K562 (cell line): ENCODE measurements around the gene JUNB. TPM values are rescaled to one million over a fixed set of nuclear protein-coding genes. Genes with fewer than 3 reads are reported as not detected.

Source experiments
- ARID3B ChIP-seq: fragments of 250-450 bp; sonication (Bioruptor Pico); IDR thresholded peaks from 2 replicates; pipeline ENCODE4 v1.4.0; 2020; ENCODE audit warnings: borderline replicate concordance
- CBFA2T2 ChIP-seq: fragments of 450-650 bp; conservative IDR thresholded peaks from 2 replicates; pipeline ENCODE4 v1.6.1; 2017; ENCODE audit warnings: mild to moderate bottlenecking
- CHD2 ChIP-seq: IDR thresholded peaks from 2 replicates; pipeline ENCODE4 v1.6.1; 2011; ENCODE audit warnings: low read depth, low read length
- DDX20 ChIP-seq: fragments of 450-650 bp; IDR thresholded peaks from 2 replicates; pipeline ENCODE4 v1.6.1; 2016; ENCODE audit warnings: missing genetic modification characterization, low read depth, mild to moderate bottlenecking, missing compliant biosample characterization, moderate library complexity
- ELK3 ChIP-seq: fragments of 450-650 bp; formaldehyde crosslinking; IDR thresholded peaks from 2 replicates; pipeline ENCODE4 v1.4.0; 2020; ENCODE audit warnings: mild to moderate bottlenecking
- ETS2 ChIP-seq: IDR thresholded peaks from 2 replicates; pipeline ENCODE4 v1.6.1; 2016; ENCODE audit warnings: borderline replicate concordance, missing genetic modification characterization, mild to moderate bottlenecking, moderate library complexity, missing compliant biosample characterization; ENCODE audit not compliant: poor library complexity, severe bottlenecking
- HNRNPH1 ChIP-seq: fragments of 200-400 bp; formaldehyde crosslinking; optimal IDR thresholded peaks from 2 replicates; pipeline ENCODE3; 2017; ENCODE audit warnings: low read depth, mild to moderate bottlenecking, low read length, moderate library complexity
- MTF1 ChIP-seq: fragments of 250-450 bp; sonication (Bioruptor Pico); IDR thresholded peaks from 2 replicates; pipeline ENCODE4 v1.9.0; 2021; ENCODE audit warnings: moderate library complexity, mild to moderate bottlenecking, inconsistent platforms, borderline replicate concordance
- NFIX ChIP-seq: fragments of 250-450 bp; sonication (Bioruptor Pico); IDR thresholded peaks from 2 replicates; pipeline ENCODE4 v1.4.0; 2020; ENCODE audit warnings: low read depth, mild to moderate bottlenecking, moderate library complexity
- NR2C1 ChIP-seq, 2 experiments: fragments of 450-650 bp; IDR thresholded peaks; 2 replicates each; pipeline ENCODE4 v1.6.1; 2017; ENCODE audit warnings: mild to moderate bottlenecking in 2 of 2, antibody characterized with exemption in 1 of 2, inconsistent platforms in 1 of 2, missing compliant biosample characterization in 1 of 2, missing genetic modification characterization in 1 of 2
- PRDM10 ChIP-seq: fragments of 450-650 bp; IDR thresholded peaks from 2 replicates; pipeline ENCODE4 v1.6.1; 2018; ENCODE audit not compliant: partially characterized antibody
- RBM15 ChIP-seq: fragments of 200-400 bp; formaldehyde crosslinking; IDR thresholded peaks from 2 replicates; pipeline ENCODE4 v1.6.1; 2018; ENCODE audit warnings: mild to moderate bottlenecking, low read length, moderate library complexity; ENCODE audit not compliant: insufficient read depth
- THAP12 ChIP-seq: fragments of 250-450 bp; sonication (Bioruptor Pico); IDR thresholded peaks from 2 replicates; pipeline ENCODE4 v1.9.0; 2021; ENCODE audit warnings: mild to moderate bottlenecking, inconsistent platforms
- ZBTB7A ChIP-seq: IDR thresholded peaks from 2 replicates; pipeline ENCODE4 v1.6.1; 2011; ENCODE audit warnings: low read depth, mild to moderate bottlenecking, low read length, moderate library complexity, borderline replicate concordance; ENCODE audit not compliant: control insufficient read depth
- ZBTB8A ChIP-seq: fragments of 450-650 bp; IDR thresholded peaks from 2 replicates; pipeline ENCODE4 v1.6.1; 2018; ENCODE audit warnings: mild to moderate bottlenecking, moderate library complexity; ENCODE audit not compliant: partially characterized antibody
- ZNF146 ChIP-seq: IDR thresholded peaks from one replicate; pipeline ENCODE4 v1.6.1; 2018; ENCODE audit warnings: missing compliant biosample characterization; ENCODE audit not compliant: unreplicated experiment
- ZNF282 ChIP-seq: sonication (generic); formaldehyde crosslinking; IDR thresholded peaks from 2 replicates; pipeline ENCODE4 v1.8.1; 2023; ENCODE audit warnings: missing genetic modification reagents
- polyA plus RNA-seq, 8 experiments: library from polyadenylated mRNA; depleted of rRNA in 4 of 8; stranded (reverse) in 5 of 8; unstranded in 3 of 8; fragments of >200 nt; fragmentation: Nextera tagmentation in 2 of 8; fragmentation: Illumina TruSeq in 1 of 8; extraction: Ambion mirVana in 2 of 8; extraction: Trizol in 1 of 8; gene quantifications; 2 replicates each; pipeline versions ENCODE4 v1.2.1 to v1.2.3, GENCODE V29; 2011 to 2014; ENCODE audit warnings: inconsistent platforms in 1 of 8, missing spikeins in 1 of 8
- total RNA-seq, 7 experiments: library from RNA; depleted of rRNA in 6 of 7; stranded (reverse); fragments of >200 nt in 6 of 7; fragmentation: Illumina TruSeq in 2 of 7; extraction: Trizol in 2 of 7; gene quantifications; 2 replicates each; pipeline versions ENCODE4 v1.2.1 to v1.2.3, GENCODE V29; 2011 to 2021; ENCODE audit warnings: low replicate concordance in 1 of 7

JUNB gene
- total and polyA plus RNA-seq, 9 of the 15 experiments (the other 6 are each of a cell fraction or from before 2014, with no cell fraction given) = 0.23 to 88.1 (median 13.1) TPM

GRCh38 chr19:12806242-12807081 lies 15.2 kb downstream of the JUNB start, which contains the start of gene RNASEH2A (continued):
- peak; percentile 98 for TF ChIP-seq PRDM10
- TF ChIP-seq DDX20 = no peak
- TF ChIP-seq ELK3 (CRISPR knock-in tag) = no peak
- 0 out of 2 replicates have a peak, but pooled peaks have one; percentile 18 for TF ChIP-seq CHD2
- no peak for TF ChIP-seq RBM15
- peak; percentile 66; the same call in 1 of the 2 replicates for TF ChIP-seq ZBTB7A
- TF ChIP-seq NR2C1 (IDR thresholded peaks at IDR 0.05) = peak; percentile 69
- no peak for TF ChIP-seq NR2C1 (tag; IDR thresholded peaks at IDR 0.05)
- TF ChIP-seq ETS2 = no peak
- TF ChIP-seq ARID3B = no peak
- no peak for TF ChIP-seq MTF1 (CRISPR knock-in tag)
- no peak for TF ChIP-seq THAP12 (CRISPR knock-in tag)
- no peak for TF ChIP-seq ZNF282 (CRISPR knock-in tag)
- TF ChIP-seq HNRNPH1 = no peak
- no peak for TF ChIP-seq ZNF146 (CRISPR knock-in tag)
- no peak for TF ChIP-seq CBFA2T2
- no peak for TF ChIP-seq NFIX
- TF ChIP-seq ZBTB8A = no peak
